Activated CD4-positive, alpha-beta T cell treated with anti-CD3 and anti-CD28 coated beads, Interleukin-2, amount 10 ng/mL, durations not matched to agents 24 days and 14 days (primary cell): ENCODE results near the gene MTERF4. TPM values are rescaled to one million over a fixed set of nuclear protein-coding genes. Genes with fewer than 3 reads are reported as not detected.

Experiments used
- DNase-seq: peaks from one replicate; pipeline ENCODE4 v3.0.0; 2022
- H3K27ac Mint-ChIP-seq: one replicate; pipeline ENCODE4 v1.8.0; 2022; ENCODE audit warnings: mild to moderate bottlenecking, mixed read lengths
- H3K27me3 Mint-ChIP-seq: one replicate; pipeline ENCODE4 v1.8.0; 2022; ENCODE audit warnings: mixed read lengths
- H3K36me3 Mint-ChIP-seq: one replicate; pipeline ENCODE4 v1.8.0; 2022; ENCODE audit warnings: low read depth, mild to moderate bottlenecking, mixed read lengths
- H3K4me1 Mint-ChIP-seq: one replicate; pipeline ENCODE4 v1.8.0; 2021; ENCODE audit warnings: mixed read lengths
- H3K4me3 Mint-ChIP-seq: one replicate; pipeline ENCODE4 v1.8.0; 2022; ENCODE audit warnings: mild to moderate bottlenecking, moderate library complexity, mixed read lengths
- H3K9me3 Mint-ChIP-seq: one replicate; pipeline ENCODE4 v1.8.0; 2021; ENCODE audit warnings: mixed read lengths
- intact Hi-C: fragments of 100-400 bp; cut with micrococcal nuclease; formaldehyde crosslinking; loops from one replicate; pipeline ENCODE4 v1.15.1; 2023
- total RNA-seq: library from RNA; stranded (reverse); gene quantifications from 2 replicates; pipeline ENCODE4 v1.2.3, GENCODE V29; 2022

The MTERF4 gene
- total RNA-seq, 1 donor from 2014 or later = 43.9 TPM

- Mint-ChIP-seq H3K36me3 (peaks cover 32% of the 10 kb centered on the region), H3K27me3 (no peaks in the 10 kb centered on the region), H3K4me3 (no peak overlapping the region), H3K9me3 (no peaks in the 10 kb centered on the region), H3K4me1 (peaks cover 3% of the 10 kb centered on the region), H3K27ac (no peak overlapping the region)
- DNase-seq = no peak
- intact Hi-C loops = no loop called here
Measured at GRCh38 chr2:241139531-241140444, 37.7 kb upstream of the MTERF4 start.

- Mint-ChIP-seq H3K27me3 (no peaks in the 10 kb centered on the region), H3K4me1 (peaks cover 3% of the 10 kb centered on the region), H3K36me3 (peaks cover 36% of the 10 kb centered on the region), H3K9me3 (no peaks in the 10 kb centered on the region), H3K4me3 (no peak overlapping the region), H3K27ac (no peak overlapping the region)
- no peak for DNase-seq
- intact Hi-C loops = no loop called here
Measured at GRCh38 chr2:241138471-241138870, 36.4 kb upstream of the MTERF4 start.

- Mint-ChIP-seq H3K27ac (no peak overlapping the region), H3K4me3 (no peak overlapping the region), H3K4me1 (peaks cover 3% of the 10 kb centered on the region), H3K9me3 (no peaks in the 10 kb centered on the region), H3K36me3 (peaks cover 39% of the 10 kb centered on the region), H3K27me3 (no peaks in the 10 kb centered on the region)
- DNase-seq = no peak
- intact Hi-C loops = no loop called here
Measured at GRCh38 chr2:241137276-241138190, 35.4 kb upstream of the MTERF4 start.

- intact Hi-C loops = no loop called here
- H3K36me3 Mint-ChIP-seq = peaks cover 35% of the 10 kb centered on the region
- no peak overlapping the region for H3K27ac Mint-ChIP-seq
- H3K4me3 Mint-ChIP-seq = no peak overlapping the region
- H3K9me3 Mint-ChIP-seq = no peaks in the 10 kb centered on the region
- no peaks in the 10 kb centered on the region for H3K27me3 Mint-ChIP-seq
- H3K4me1 Mint-ChIP-seq = peaks cover 3% of the 10 kb centered on the region
- no peak for DNase-seq
Measured at GRCh38 chr2:241136661-241137260, 34.7 kb upstream of the MTERF4 start.

GRCh38 chr2:241136191-241136590 lies 34.1 kb upstream of the MTERF4 start:
- Mint-ChIP-seq H3K4me3 (no peak overlapping the region), H3K36me3 (peaks cover 32% of the 10 kb centered on the region), H3K27me3 (no peaks in the 10 kb centered on the region), H3K9me3 (no peaks in the 10 kb centered on the region), H3K27ac (no peak overlapping the region), H3K4me1 (no peaks in the 10 kb centered on the region)
- no peak for DNase-seq
- intact Hi-C loops = no loop called here

- intact Hi-C loops = no loop called here
- no peaks in the 10 kb centered on the region for H3K9me3 Mint-ChIP-seq
- H3K4me1 Mint-ChIP-seq = no peaks in the 10 kb centered on the region
- H3K27me3 Mint-ChIP-seq = no peaks in the 10 kb centered on the region
- peaks cover 32% of the 10 kb centered on the region for H3K36me3 Mint-ChIP-seq
- no peak overlapping the region for H3K27ac Mint-ChIP-seq
- H3K4me3 Mint-ChIP-seq = no peak overlapping the region
- no peak for DNase-seq
Measured at GRCh38 chr2:241135737-241136136, 33.6 kb upstream of the MTERF4 start.

- Mint-ChIP-seq H3K9me3 (no peaks in the 10 kb centered on the region), H3K27me3 (no peaks in the 10 kb centered on the region), H3K4me1 (no peaks in the 10 kb centered on the region), H3K27ac (no peak overlapping the region), H3K36me3 (peaks cover 30% of the 10 kb centered on the region), H3K4me3 (no peak overlapping the region)
- intact Hi-C loops = no loop called here
- no peak for DNase-seq
Measured at GRCh38 chr2:241134711-241135110, 32.6 kb upstream of the MTERF4 start.

- Mint-ChIP-seq H3K4me1 (peaks cover 7% of the 10 kb centered on the region), H3K36me3 (peaks cover 34% of the 10 kb centered on the region), H3K27me3 (no peaks in the 10 kb centered on the region), H3K4me3 (no peak overlapping the region), H3K27ac (no peak overlapping the region), H3K9me3 (no peaks in the 10 kb centered on the region)
- intact Hi-C loops = no loop called here
- no peak for DNase-seq
Measured at GRCh38 chr2:241133436-241133820, 31.3 kb upstream of the MTERF4 start.

GRCh38 chr2:241132538-241133435 lies 30.7 kb upstream of the MTERF4 start:
- intact Hi-C loops = no loop called here
- H3K4me3 Mint-ChIP-seq = no peak overlapping the region
- H3K9me3 Mint-ChIP-seq = no peaks in the 10 kb centered on the region
- H3K36me3 Mint-ChIP-seq = peaks cover 37% of the 10 kb centered on the region
- peaks cover 13% of the 10 kb centered on the region for H3K4me1 Mint-ChIP-seq
- H3K27me3 Mint-ChIP-seq = no peaks in the 10 kb centered on the region
- H3K27ac Mint-ChIP-seq = peak overlapping the region; percentile 42
- no peak for DNase-seq

- Mint-ChIP-seq H3K4me1 (peaks cover 20% of the 10 kb centered on the region), H3K9me3 (no peaks in the 10 kb centered on the region), H3K4me3 (no peak overlapping the region), H3K36me3 (peaks cover 38% of the 10 kb centered on the region), H3K27ac (no peak overlapping the region), H3K27me3 (no peaks in the 10 kb centered on the region)
- intact Hi-C loops = no loop called here
- no peak for DNase-seq
Measured at GRCh38 chr2:241131531-241131930, 29.4 kb upstream of the MTERF4 start.

- intact Hi-C loops = no loop called here
- no peak for DNase-seq
- peaks cover 20% of the 10 kb centered on the region for H3K4me1 Mint-ChIP-seq
- H3K4me3 Mint-ChIP-seq = no peak overlapping the region
- H3K27ac Mint-ChIP-seq = no peak overlapping the region
- H3K9me3 Mint-ChIP-seq = no peaks in the 10 kb centered on the region
- peaks cover 38% of the 10 kb centered on the region for H3K36me3 Mint-ChIP-seq
- H3K27me3 Mint-ChIP-seq = no peaks in the 10 kb centered on the region
Measured at GRCh38 chr2:241130316-241130715, 28.2 kb upstream of the MTERF4 start.

GRCh38 chr2:241129086-241129871 lies 27.2 kb upstream of the MTERF4 start:
- no peaks in the 10 kb centered on the region for H3K27me3 Mint-ChIP-seq

More at GRCh38 chr2:241129086-241129871, 27.2 kb upstream of the MTERF4 start:
- peaks cover 38% of the 10 kb centered on the region for H3K36me3 Mint-ChIP-seq
- no peak overlapping the region for H3K4me3 Mint-ChIP-seq
- no peaks in the 10 kb centered on the region for H3K9me3 Mint-ChIP-seq
- DNase-seq = no peak
- peak overlapping the region; percentile 80 for H3K27ac Mint-ChIP-seq
- peaks cover 20% of the 10 kb centered on the region for H3K4me1 Mint-ChIP-seq
- intact Hi-C loops = no loop called here
